NCI-H446 (cell line): ENCODE measurements around the gene ZNF70.

Source experiments
- DNase-seq, 2 experiments: peaks; one replicate each; lab custom pipeline; 2025; lab: John Stamatoyannopoulos, UW

The ZNF70 gene

GRCh38 chr22:23750714-23751440 lies at the start of gene ZNF70:
TSS of gene ZNF70 (minus strand) at chr22:23751112. CDS start at chr22:23745140, 5,972 bp downstream.
- DNase-seq = peak; percentile 69 to 91

DNA sequence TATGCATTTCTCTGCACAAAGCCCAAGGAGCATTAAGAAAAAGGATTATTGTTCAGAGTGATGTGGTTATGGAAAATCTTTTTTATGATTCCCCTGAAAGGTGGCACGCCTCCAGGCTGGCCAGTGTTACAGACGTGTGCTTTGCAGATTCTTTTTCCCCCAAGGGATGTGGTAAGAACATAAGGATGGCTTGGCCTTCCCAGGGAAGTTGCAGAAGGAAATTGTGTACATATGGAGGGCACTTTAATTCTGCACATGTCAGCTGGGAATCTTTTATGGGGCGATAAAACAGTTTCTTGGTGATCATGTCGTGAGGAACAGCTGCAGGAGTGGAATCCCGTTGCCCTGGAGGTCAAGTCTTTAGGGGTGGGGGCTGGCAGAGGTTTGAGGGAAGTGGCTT lies 45.5 kb upstream of the ZNF70 start:
- DNase-seq = no peak

- DNase-seq = no peak
Observed at GRCh38 chr22:23793326-23793725, 42.4 kb upstream of the ZNF70 start.

GRCh38 chr22:23791738-23792645 lies 41.1 kb upstream of the ZNF70 start:
- no peak for DNase-seq

DNA sequence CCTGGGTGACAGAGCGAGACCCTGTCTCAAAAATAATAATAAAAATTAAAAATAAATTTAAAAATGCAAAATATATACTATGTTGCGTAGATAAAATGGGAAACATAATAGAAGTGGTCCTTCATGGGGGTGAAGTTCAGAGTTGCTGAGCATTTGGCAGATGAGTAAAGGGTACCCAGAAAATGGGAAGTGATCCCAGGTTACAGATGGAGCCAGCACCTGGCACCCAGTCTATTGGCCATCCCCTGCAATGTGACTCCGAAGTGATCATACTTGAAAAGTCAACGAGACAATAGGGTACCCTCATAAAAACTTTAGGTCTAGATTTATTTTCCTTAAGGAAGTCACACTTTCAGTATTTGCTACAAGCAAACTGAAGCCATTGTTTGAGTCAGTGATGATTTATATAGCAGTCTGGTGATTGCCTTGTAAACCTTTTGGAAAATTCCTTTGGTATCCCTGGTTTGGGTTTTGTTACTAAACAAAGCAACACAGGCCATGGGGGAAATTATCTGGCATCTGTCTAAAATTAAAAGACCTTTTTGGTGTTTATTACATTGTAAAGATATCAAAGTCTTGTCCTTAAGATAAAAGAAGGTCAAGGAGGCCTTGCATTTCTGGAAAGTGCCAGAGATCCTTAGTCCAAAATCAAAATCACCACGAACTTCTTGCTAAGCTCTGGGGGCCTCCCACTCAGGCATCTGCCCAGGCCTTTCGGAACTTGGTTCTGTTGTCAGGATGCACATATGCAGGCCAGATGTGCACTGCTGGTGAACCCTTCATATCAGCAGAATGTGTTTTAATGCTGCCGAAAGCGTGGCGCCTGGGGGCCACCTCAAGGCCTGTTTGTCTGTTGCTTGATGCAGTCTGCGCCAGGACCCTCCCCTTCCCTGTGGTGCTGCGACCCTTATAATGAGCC lies 40.2 kb upstream of the ZNF70 start:
- DNase-seq = no peak

- DNase-seq = no peak
Observed at GRCh38 chr22:23789638-23790037, 38.7 kb upstream of the ZNF70 start.

GRCh38 chr22:23789121-23789520 lies 38.2 kb upstream of the ZNF70 start:
- DNase-seq = no peak

DNA sequence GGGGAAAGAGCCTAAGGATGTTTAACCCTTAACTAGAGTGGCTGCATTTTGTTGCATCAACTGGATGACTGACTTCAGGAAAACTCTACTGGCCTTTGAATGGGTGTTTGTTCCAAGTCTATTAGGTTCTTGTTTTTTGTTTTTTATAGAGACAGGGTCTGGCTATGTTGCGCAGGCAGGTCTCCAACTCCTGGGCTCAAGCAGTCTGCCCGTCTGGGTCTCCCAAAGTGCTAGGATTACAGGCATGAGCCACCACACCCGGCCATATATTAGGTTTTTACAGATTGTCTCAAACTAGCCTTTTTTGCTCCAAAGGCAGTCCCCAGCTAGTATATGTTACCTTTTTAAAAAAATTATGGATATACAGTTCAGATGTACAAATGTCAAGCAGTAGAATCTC lies 37.0 kb upstream of the ZNF70 start:
- no peak for DNase-seq

DNA sequence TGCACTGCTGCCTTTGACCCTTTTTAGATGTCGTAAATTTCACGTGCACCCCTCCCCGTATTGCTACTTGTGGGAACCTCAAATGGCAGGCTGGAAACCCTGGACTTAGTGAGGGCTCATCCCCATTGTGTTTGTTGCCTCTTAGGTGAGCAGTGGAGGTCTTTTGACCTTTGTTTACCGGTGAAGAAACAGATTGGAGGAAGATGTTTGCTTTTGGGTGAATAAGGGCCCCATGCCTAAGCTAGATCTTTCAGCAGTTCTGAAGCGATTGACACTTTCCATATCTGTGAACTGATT lies 36.6 kb upstream of the ZNF70 start:
- DNase-seq = no peak

GRCh38 chr22:23786752-23787599 lies 36.1 kb upstream of the ZNF70 start, which contains the start of gene SMARCB1:
TSS of gene SMARCB1 (plus strand) at chr22:23786966. CDS start at chr22:23787170, 204 bp downstream.
- DNase-seq = peak; percentile 79 to 93

DNA sequence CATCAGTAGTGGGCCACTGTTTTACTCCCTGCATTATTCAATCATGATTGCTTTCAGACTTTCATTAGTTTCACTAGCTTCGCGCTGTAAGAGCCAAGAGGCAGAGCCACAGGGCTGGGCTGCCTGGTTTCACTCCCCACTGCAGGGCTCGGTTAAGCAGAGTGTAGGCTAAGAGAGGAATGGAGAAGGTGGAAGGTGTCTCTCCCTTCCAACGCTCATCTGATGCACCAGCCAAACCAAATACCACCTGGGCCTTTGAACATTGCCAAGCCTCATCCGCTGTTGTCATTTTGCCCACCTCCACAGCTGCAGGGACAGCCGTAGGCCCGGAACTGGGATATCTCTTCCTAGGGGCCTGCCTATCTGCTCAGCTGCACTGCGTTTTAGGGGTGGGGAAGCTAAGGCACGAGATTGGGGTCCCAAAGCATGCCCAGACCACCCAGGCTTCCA lies 35.4 kb upstream of the ZNF70 start:
- no peak for DNase-seq

- no peak for DNase-seq
Observed at GRCh38 chr22:23784215-23784732, 33.4 kb upstream of the ZNF70 start.

GRCh38 chr22:23783265-23784150 lies 32.6 kb upstream of the ZNF70 start:
- DNase-seq = no peak

DNA sequence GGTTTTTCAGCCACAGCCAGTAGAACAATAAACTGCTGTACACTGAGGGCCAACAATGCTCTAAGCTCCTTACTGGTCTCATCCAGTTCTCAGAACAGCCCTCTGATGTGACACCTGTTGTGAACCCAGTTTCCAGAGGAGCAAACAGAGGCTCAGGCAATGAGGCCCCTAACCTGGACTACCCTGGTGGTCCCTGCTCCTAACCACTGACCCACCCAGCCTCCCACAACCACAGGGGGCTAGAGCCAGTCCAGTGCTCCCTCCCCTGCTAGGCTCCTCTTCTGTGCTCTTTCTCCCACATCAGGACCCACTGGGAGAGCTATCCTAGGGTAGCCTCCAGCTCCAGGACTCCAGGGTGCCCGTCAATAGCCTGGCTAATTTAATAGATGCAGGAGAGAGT lies 31.8 kb upstream of the ZNF70 start:
- no peak for DNase-seq

GRCh38 chr22:23782252-23782651 lies 31.3 kb upstream of the ZNF70 start:
- DNase-seq = no peak

DNA sequence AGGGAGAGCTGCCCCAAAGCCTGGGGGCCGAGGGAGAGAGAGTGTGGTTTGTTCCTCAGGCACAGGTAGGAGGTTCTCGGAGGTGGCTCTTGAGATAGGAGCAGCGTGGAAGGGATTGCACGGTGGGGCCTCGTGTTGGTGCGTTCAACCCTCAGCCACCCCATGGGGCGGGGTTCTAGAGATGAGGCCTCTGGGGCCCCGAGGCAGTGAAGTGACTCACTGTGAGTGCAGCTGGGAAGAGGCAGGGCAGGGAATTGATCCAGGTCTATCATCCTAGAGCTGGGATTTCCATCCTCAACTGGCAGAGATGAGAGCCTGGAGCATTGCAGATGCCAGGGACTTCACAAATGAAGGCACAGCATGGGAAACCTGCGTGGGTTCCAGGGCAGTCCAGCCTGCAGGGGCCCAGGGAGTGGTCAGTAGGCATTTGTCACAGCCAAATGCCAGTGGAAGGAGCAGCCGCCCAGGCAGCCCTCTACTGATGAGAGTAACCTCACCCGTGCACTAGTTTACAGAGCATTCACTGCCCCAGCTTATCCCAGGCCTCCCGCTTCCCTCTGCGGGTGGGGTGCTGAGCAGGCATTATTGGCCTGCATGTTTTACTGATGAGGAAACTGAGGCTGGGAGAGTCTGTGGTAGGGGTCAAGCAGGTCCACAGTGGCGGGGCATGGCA lies 30.7 kb upstream of the ZNF70 start:
- peak in 1 of 2 experiments; percentile 48 for DNase-seq

GRCh38 chr22:23781065-23781464 lies 30.2 kb upstream of the ZNF70 start:
- no peak for DNase-seq

GRCh38 chr22:23780146-23780748 lies 29.3 kb upstream of the ZNF70 start:
- no peak for DNase-seq

DNA sequence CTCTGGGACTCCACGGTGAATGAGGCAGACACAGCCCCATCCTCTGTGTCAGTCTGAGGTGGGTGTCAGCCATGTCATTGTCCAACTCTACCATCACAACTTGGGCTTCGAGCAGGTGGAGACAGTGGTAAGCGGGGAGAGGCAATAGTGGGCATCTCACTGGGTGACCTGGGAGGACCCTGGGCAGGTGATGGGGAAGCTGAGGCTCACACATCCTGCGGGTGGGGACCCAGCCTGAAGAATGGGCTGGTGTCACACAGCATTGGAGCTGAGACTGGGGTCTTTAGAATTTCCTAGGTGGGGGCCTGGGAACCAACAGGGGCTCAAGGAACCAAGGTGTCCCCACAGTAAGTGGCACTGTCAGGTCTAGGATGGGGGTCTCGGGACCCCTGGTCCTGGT lies 28.8 kb upstream of the ZNF70 start:
- no peak for DNase-seq
